Measurements from ENCODE around the gene EMC6.

Gene EMC6

GRCh38 chr17:3660311-3660891 lies 8.2 kb upstream of the EMC6 start:
- DNase-seq (ENCODE audit: low read depth) = no peak
- no peak overlapping the region for H3K4me3 ChIP-seq (replicated peaks; ENCODE audit: low read depth, low read length)

GRCh38 chr17:3663102-3664011 lies 5.3 kb upstream of the EMC6 start:
- H3K4me3 ChIP-seq (replicated peaks; ENCODE audit: low read depth, low read length) = no peak overlapping the region
- no peak for DNase-seq (ENCODE audit: low read depth)
- no peak for TF ChIP-seq CTCF (IDR thresholded peaks at IDR 0.05; ENCODE audit: low read length, missing control alignments)

More at GRCh38 chr17:3660311-3660891, 8.2 kb upstream of the EMC6 start:
- no peak for TF ChIP-seq CTCF (IDR thresholded peaks at IDR 0.05; ENCODE audit: low read length, missing control alignments)

GRCh38 chr17:3665834-3666233 lies 2.8 kb upstream of the EMC6 start:
- DNase-seq (ENCODE audit: low read depth) = no peak
- H3K4me3 ChIP-seq (replicated peaks; ENCODE audit: low read depth, low read length) = no peak overlapping the region
- no peak for TF ChIP-seq CTCF (IDR thresholded peaks at IDR 0.05; ENCODE audit: low read length, missing control alignments)

- H3K4me3 ChIP-seq (replicated peaks; ENCODE audit: low read depth, low read length) = peak overlapping the region; percentile 77
- no peak for DNase-seq (ENCODE audit: low read depth)
- TF ChIP-seq CTCF (IDR thresholded peaks at IDR 0.05; ENCODE audit: low read length, missing control alignments) = no peak
Measured at GRCh38 chr17:3666516-3666915, 2.1 kb upstream of the EMC6 start.

- no peak for TF ChIP-seq CTCF (IDR thresholded peaks at IDR 0.05; ENCODE audit: low read length, missing control alignments)
- peak; percentile 93 for DNase-seq (ENCODE audit: low read depth)
- peak overlapping the region; percentile 77 for H3K4me3 ChIP-seq (replicated peaks; ENCODE audit: low read depth, low read length)
Measured at GRCh38 chr17:3667366-3668278, 990 bp upstream of the EMC6 start.

- H3K4me3 ChIP-seq (replicated peaks; ENCODE audit: low read depth, low read length) = peak overlapping the region; percentile 77
- TF ChIP-seq CTCF (IDR thresholded peaks at IDR 0.05; ENCODE audit: low read length, missing control alignments) = no peak
- DNase-seq (ENCODE audit: low read depth) = no peak
Measured at GRCh38 chr17:3669085-3669347, 404 bp downstream of the EMC6 start.

Measured in fibroblast of pulmonary artery (primary cell).